NCI-H748 (cell line): ENCODE data around the gene SEMA6D.

ENCODE experiments used
- DNase-seq: peaks from one replicate; lab custom pipeline; 2025; ENCODE audit not compliant: unreplicated experiment; lab: John Stamatoyannopoulos, UW

SEMA6D gene

DNA sequence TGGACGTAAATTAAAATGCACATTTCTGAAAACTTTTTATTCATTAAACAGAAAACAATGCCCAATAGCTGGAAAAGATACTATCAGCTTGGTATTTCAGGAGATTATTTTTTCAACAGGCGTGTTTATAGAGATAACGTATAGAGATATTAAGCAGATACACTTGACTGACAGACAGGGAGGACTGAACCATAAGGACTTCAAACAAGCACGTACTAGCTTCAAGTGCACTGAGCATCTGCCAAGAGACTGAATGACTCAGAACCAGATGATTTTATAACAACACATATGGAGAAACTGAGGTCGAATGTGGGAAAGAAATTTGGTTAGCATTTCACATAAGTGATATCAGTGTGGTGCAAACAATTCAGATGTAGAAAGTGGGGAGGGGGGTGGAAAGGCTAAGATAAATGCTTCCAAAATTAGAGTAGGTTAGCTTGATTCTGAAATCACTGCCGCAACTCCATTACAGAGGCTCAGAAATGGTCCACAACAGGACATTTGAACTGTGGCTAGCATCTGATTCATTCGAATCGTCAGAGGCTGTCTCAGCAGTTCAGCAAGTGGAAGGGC is 103.5 kb downstream of the SEMA6D start:
- no peak for DNase-seq

GRCh38 chr15:47822048-47822447 is 104.7 kb downstream of the SEMA6D start:
- no peak for DNase-seq
